Measurements from ENCODE around the gene TRERF1.

Gene TRERF1

GRCh38 chr6:42306439-42307140 lies 145.1 kb downstream of the TRERF1 start:
- DNase-seq (ENCODE audit: low spot score), result no peak

- no peak for DNase-seq (ENCODE audit: low spot score)
Measured at GRCh38 chr6:42304053-42304712, 147.5 kb downstream of the TRERF1 start.

- no peak for DNase-seq (ENCODE audit: low spot score)
Measured at GRCh38 chr6:42302411-42302810, 149.3 kb downstream of the TRERF1 start.

GRCh38 chr6:42301986-42302385 lies 149.7 kb downstream of the TRERF1 start:
- no peak for DNase-seq (ENCODE audit: low spot score)

GRCh38 chr6:42300701-42301100 lies 151.0 kb downstream of the TRERF1 start:
- no peak for DNase-seq (ENCODE audit: low spot score)

- no peak for DNase-seq (ENCODE audit: low spot score)
Measured at GRCh38 chr6:42300185-42300584, 151.5 kb downstream of the TRERF1 start.

- no peak for DNase-seq (ENCODE audit: low spot score)
Measured at GRCh38 chr6:42297661-42298060, 154.1 kb downstream of the TRERF1 start.

- DNase-seq (ENCODE audit: low spot score), result no peak
Measured at GRCh38 chr6:42296614-42297013, 155.1 kb downstream of the TRERF1 start.

- no peak for DNase-seq (ENCODE audit: low spot score)
Measured at GRCh38 chr6:42295677-42296076, 156.0 kb downstream of the TRERF1 start.

- DNase-seq (ENCODE audit: low spot score), result no peak
Measured at GRCh38 chr6:42295181-42295580, 156.5 kb downstream of the TRERF1 start.

GRCh38 chr6:42294759-42295158 lies 157.0 kb downstream of the TRERF1 start:
- DNase-seq (ENCODE audit: low spot score), result peak; percentile 52

- no peak for DNase-seq (ENCODE audit: low spot score)
Measured at GRCh38 chr6:42293386-42293977, 158.2 kb downstream of the TRERF1 start.

- peak; percentile 18 for DNase-seq (ENCODE audit: low spot score)
Measured at GRCh38 chr6:42292004-42292740, 159.6 kb downstream of the TRERF1 start.

GRCh38 chr6:42287756-42288155 lies 164.0 kb downstream of the TRERF1 start:
- DNase-seq (ENCODE audit: low spot score), result no peak

GRCh38 chr6:42281570-42281969 lies 170.2 kb downstream of the TRERF1 start:
- no peak for DNase-seq (ENCODE audit: low spot score)

- DNase-seq (ENCODE audit: low spot score), result no peak
Measured at GRCh38 chr6:42280966-42281533, 170.7 kb downstream of the TRERF1 start.

GRCh38 chr6:42279966-42280629 lies 171.6 kb downstream of the TRERF1 start:
- DNase-seq (ENCODE audit: low spot score), result no peak

- DNase-seq (ENCODE audit: low spot score), result no peak
Measured at GRCh38 chr6:42279144-42279781, 172.5 kb downstream of the TRERF1 start.

GRCh38 chr6:42278131-42278853 lies 173.4 kb downstream of the TRERF1 start:
- DNase-seq (ENCODE audit: low spot score), result no peak

GRCh38 chr6:42276034-42276890 lies 175.5 kb downstream of the TRERF1 start:
- DNase-seq (ENCODE audit: low spot score), result no peak
